Retinal pigment epithelial cell (primary cell): Measurements from ENCODE around the gene PLAC9.

Source experiments
- DNase-seq: peaks from one replicate; pipeline ENCODE4 v3.0.0-alpha.2; 2010; ENCODE audit warnings: low read depth
- H3K4me3 ChIP-seq: 2 replicates; pipeline ENCODE4 v1.5.1; 2011; ENCODE audit warnings: mild to moderate bottlenecking, low read length, control low read depth, moderate library complexity
- CTCF ChIP-seq: conservative IDR thresholded peaks from 2 replicates; pipeline ENCODE4 v1.5.1; 2011; ENCODE audit warnings: low read depth, low read length, control low read depth, inconsistent platforms

PLAC9 gene

DNA sequence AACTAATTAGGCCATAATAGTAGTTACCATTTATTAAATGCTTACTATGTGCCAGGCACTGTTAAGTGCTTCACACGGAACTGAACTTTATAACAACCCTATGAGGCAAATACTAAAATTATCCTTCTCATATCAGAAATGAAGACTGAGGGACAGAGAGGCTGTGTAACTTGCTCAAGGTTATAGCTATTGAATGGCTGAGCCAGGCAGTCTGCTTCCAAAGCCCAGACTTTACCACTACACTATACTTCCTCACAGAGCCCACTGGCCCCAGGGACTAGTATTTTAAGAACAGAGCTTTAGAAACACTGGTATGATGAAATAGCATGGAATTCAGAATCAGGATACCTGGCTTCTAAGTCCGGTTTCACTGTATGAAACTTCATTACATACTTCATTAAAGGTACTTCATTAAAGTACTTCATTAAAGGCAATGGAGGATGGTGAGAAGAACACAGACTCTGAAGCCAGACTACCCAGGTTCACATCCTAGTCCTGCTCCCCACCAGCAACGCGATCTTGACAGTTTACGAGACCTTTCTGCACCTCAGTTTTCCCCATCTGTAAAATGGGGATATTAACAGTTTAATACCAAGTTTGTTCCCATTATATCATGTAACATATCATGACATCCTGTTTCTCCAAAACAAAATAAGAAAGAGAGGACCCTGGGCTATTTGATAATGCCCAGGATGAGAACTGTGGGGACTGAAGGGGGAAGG, 53.2 kb downstream of the PLAC9 start:
- no peak overlapping the region for H3K4me3 ChIP-seq
- no peak for DNase-seq
- no peak for TF ChIP-seq CTCF

DNA sequence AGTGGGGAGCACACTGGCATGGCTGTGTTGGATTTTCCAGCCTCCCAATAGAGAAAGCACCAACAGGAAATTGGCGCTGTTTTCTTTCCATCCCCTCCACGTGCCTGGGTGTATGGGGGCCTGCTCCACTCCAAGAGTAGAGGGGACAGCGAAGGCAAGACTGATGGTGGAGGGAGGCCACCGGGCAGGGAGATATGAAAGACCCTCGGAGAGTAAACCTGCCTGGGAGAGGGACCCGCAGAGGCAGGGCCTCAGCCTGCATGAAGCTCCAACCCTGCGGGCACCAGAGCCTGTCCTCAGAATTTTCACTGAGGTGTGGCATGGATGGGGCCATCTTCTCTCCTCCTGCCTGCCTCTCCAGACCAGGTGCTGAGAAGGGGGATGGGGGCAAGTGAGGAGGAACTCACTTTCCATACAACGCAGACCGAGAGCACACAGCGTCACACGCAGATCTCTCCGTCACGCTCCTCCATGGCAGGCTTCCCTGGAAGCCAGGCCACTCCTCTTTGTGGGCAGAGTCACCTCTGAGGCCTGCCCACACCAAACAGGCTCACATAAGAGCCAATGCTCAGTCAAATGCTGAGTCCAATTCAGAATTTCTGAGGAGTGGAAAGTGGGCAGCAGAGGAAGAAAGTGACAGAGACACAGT, 54.0 kb downstream of the PLAC9 start:
- no peak for DNase-seq
- no peak overlapping the region for H3K4me3 ChIP-seq
- no peak for TF ChIP-seq CTCF

DNA sequence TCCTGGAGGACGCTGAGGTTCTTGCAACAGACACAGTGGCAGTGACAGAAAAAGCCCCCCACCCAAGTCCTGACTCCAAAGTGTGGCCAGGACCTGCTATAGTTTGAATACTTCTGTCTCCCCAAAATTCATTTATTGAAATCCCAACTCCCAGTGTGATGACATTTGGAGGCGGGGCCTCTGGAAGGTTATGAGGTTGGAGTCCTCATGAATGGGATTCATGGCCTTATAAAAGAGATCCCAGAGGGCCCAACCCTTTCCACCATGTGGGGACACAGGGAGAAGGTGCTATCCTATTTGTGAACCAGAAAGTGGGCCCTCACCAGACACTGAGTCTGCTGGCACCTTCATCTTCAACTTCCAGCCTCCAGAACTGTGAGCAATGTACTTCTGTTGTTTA, 54.5 kb downstream of the PLAC9 start:
- no peak for TF ChIP-seq CTCF
- no peak for DNase-seq
- no peak overlapping the region for H3K4me3 ChIP-seq

- no peak for DNase-seq
- H3K4me3 ChIP-seq = no peak overlapping the region
- no peak for TF ChIP-seq CTCF
These were observed 55.2 kb downstream of the PLAC9 start for GRCh38 chr10:80187465-80188409.

DNA sequence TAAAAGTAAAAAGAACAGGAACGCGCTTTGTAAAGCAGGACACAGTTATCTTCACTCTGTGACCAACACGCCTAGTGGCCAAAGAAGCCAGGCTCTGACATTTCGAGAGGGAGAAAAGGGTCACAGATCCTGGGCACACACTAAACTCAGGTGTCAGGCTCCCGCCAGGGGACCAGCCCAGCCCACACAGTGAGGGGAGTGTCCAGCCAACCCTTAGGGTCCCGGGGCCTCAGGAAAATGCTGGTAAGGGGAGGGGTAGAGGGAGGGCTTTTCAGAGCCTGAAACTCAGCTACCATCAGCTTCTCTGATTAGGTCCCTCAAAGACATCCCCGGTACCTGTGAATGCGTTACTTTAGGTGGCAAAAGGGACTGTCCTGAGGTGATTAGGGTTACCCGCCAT, 56.2 kb downstream of the PLAC9 start:
- H3K4me3 ChIP-seq = no peak overlapping the region
- DNase-seq = no peak
- no peak for TF ChIP-seq CTCF

DNA sequence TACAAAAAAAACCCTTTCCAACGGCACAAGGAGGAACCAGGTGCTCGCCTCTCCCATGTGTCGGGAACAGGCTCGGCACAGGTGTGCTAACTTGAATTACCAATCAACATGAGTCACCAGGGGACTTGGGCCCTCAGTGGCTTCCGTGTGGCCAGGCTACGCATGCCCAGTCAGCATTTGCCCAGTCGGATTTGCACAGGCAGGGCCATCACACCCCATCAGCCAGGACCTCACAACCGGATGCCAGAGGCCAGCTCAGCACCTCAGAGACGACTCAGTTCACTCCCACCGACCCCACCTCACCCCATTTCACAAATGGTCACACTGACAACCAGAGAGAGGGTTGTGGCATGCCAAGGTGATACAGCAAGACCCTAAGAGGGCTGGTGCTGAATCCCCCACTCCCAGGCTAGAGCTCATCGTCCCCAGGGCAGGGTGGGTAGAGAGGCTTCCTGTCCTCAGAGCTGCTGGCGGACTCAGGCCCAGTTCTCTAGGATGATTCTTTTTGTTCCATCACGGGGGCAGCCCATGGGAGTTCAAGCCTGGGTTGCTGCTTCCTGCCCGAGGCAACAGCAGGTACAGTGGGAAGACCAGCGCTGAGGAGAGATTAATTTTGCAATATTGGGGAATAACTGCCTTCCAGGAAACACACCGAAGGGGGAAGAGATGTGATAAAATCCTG, 59.2 kb downstream of the PLAC9 start:
- TF ChIP-seq CTCF = no peak
- no peak for DNase-seq
- no peak overlapping the region for H3K4me3 ChIP-seq
